Sigmoid colon (tissue), 7 donors: ENCODE measurements around the gene ESRRB. TPM values are rescaled to one million over a fixed set of nuclear protein-coding genes. Genes with fewer than 3 reads are reported as not detected.

Experiments used
- DNase-seq: peaks from one replicate; pipeline ENCODE4 v3.0.0-alpha.2; 2019
- H3K27ac ChIP-seq, 4 donors: fragments of 200-600 bp; sonication (generic); one replicate each; pipeline ENCODE4 v1.5.1; 2016 to 2019; ENCODE audit warnings: mild to moderate bottlenecking in 1 of 4
- H3K27me3 ChIP-seq, 3 donors: fragments of 200-600 bp; sonication (generic); one replicate each; pipeline ENCODE4 v1.5.1; 2019; ENCODE audit warnings: mild to moderate bottlenecking in 1 of 3
- H3K36me3 ChIP-seq, 4 donors: fragments of 200-600 bp; sonication (generic); one replicate each; pipeline ENCODE4 v1.5.1; 2016 to 2019
- H3K4me1 ChIP-seq, 4 donors: fragments of 200-600 bp; sonication (generic); one replicate each; pipeline ENCODE4 v1.5.1; 2017 to 2019
- H3K4me3 ChIP-seq, 4 donors: fragments of 200-600 bp; sonication (generic); one replicate each; pipeline ENCODE4 v1.5.1; 2017 to 2019; ENCODE audit warnings: mild to moderate bottlenecking in 2 of 4, moderate library complexity in 1 of 4
- H3K9me3 ChIP-seq, 4 donors: fragments of 200-600 bp in 3 of 4; sonication (generic) in 3 of 4; one replicate each; pipeline versions ENCODE4 v1.5.1 to v1.6.1; 2013 to 2019
- EP300 ChIP-seq, 4 donors: sonication (generic); formaldehyde crosslinking; IDR thresholded peaks; one replicate each; pipeline ENCODE4 v1.6.1; 2017; ENCODE audit warnings: antibody characterized with exemption in 4 of 4
- POLR2A ChIP-seq, 2 donors: fragments of 450-650 bp; IDR thresholded peaks; one replicate each; pipeline ENCODE4 v1.6.1; 2016; ENCODE audit warnings: antibody characterized with exemption in 2 of 2, mild to moderate bottlenecking in 2 of 2, moderate library complexity in 2 of 2
- POLR2AphosphoS5 ChIP-seq, 4 donors: sonication (generic); formaldehyde crosslinking; IDR thresholded peaks; one replicate each; pipeline ENCODE4 v1.6.1; 2017; ENCODE audit warnings: antibody characterized with exemption in 4 of 4
- WGBS, 2 donors: extraction: QIAGEN DNeasy Blood & Tissue Kit; methylation state at CpG; one replicate each; pipeline ENCODE4 v1.1.7; 2013; 5-methylcytosine and 5-hydroxymethylcytosine counted together
- intact Hi-C: fragments of 100-400 bp; cut with DNase I; formaldehyde crosslinking; loops from one replicate; pipeline ENCODE4 v1.15.1; 2023
- polyA plus RNA-seq, 3 donors: library from polyadenylated mRNA; stranded (reverse); fragments of 200-250 nt; gene quantifications; one replicate each; pipeline ENCODE4 v1.2.3, GENCODE V29; 2013
- total RNA-seq, 4 donors: library from RNA; depleted of rRNA; stranded (reverse); fragments of >200 nt; gene quantifications; one replicate each; pipeline ENCODE4 v1.1.0, GENCODE V29; 2016
- TF ChIP-seq, protein P1 (sequence below), 4 experiments: fragments of 450-650 bp in 3 of 4; fragments of 200-600 bp in 1 of 4; IDR thresholded peaks; one replicate each; pipeline ENCODE4 v1.5.1; 2016 to 2019; ENCODE audit warnings: antibody characterized with exemption in 4 of 4, mild to moderate bottlenecking in 3 of 4, moderate library complexity in 2 of 4
- donor health status: healthy with polysubstance abuse.
- donor health status: Bipolar disorder and iron deficiency.
- donor health status: healthy.

ESRRB gene
- total and polyA plus RNA-seq, 7 donors = under 0.01 to 0.04 TPM; not detected in 5

DNA sequence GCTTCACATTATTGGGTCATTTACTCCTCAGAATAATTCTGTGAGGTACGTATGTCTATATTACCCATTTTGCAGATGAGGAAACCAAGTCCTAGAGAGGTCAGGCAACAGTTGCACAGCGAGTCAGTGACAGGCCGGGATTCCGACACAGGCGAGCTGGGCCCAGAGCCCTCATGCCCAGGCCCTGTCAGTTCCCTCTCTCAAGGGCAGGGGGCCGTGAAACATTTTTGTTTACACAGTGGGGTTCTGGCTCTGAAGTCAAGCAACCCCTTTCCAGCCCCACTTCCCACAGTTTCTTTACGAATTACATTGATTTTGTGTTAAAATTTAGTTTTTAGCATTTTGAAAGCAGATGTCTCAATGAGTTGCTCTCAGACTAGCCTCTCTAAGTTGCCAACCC is 46.7 kb downstream of the ESRRB start:
- intact Hi-C loops = no loop called here
- H3K27ac ChIP-seq = no peak overlapping the region
- 84 to 87% methylated on average over 7 of the region's 7 CpGs for WGBS, 2 donors
- H3K36me3 ChIP-seq = no peaks in the 10 kb centered on the region
- H3K4me3 ChIP-seq = no peak overlapping the region
- TF ChIP-seq POLR2A (IDR thresholded peaks at IDR 0.05) (no peak), POLR2AphosphoS5 (IDR thresholded peaks at IDR 0.05) (no peak), EP300 (IDR thresholded peaks at IDR 0.05) (no peak)
- TF ChIP-seq, protein P1, sequence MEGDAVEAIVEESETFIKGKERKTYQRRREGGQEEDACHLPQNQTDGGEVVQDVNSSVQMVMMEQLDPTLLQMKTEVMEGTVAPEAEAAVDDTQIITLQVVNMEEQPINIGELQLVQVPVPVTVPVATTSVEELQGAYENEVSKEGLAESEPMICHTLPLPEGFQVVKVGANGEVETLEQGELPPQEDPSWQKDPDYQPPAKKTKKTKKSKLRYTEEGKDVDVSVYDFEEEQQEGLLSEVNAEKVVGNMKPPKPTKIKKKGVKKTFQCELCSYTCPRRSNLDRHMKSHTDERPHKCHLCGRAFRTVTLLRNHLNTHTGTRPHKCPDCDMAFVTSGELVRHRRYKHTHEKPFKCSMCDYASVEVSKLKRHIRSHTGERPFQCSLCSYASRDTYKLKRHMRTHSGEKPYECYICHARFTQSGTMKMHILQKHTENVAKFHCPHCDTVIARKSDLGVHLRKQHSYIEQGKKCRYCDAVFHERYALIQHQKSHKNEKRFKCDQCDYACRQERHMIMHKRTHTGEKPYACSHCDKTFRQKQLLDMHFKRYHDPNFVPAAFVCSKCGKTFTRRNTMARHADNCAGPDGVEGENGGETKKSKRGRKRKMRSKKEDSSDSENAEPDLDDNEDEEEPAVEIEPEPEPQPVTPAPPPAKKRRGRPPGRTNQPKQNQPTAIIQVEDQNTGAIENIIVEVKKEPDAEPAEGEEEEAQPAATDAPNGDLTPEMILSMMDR (IDR thresholded peaks at IDR 0.05) = no peak
- no peak for DNase-seq
- H3K4me1 ChIP-seq = no peaks in the 10 kb centered on the region
- no peaks in the 10 kb centered on the region for H3K9me3 ChIP-seq
- peaks cover 0 to 3% (median 0%) of the 10 kb centered on the region in 3 donors for H3K27me3 ChIP-seq

DNA sequence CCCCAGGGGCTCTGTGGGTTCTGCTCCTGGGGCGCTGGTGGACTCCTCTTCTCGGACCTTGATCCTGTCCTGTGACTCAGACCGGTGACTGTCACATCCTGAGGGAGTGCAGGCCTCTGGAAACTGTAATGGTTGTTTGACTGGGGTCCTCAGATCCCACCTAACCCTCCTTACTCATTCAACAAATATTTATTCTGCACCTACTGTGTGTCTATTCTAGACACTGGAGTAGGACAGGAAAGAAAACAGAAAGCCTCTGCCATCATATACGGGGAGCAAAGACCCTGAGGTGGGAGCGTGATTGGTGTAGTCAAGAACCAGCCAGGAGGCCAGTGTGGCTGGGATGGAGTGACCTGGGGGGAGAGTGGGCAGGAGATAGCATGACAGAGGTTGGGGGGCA is 47.6 kb downstream of the ESRRB start:
- Histone ChIP-seq H3K4me1 (no peaks in the 10 kb centered on the region), H3K27me3 (peaks cover 0 to 3% (median 0%) of the 10 kb centered on the region in 3 donors), H3K4me3 (no peak overlapping the region), H3K36me3 (no peaks in the 10 kb centered on the region), H3K27ac (no peak overlapping the region), H3K9me3 (no peaks in the 10 kb centered on the region)
- 69 to 86% methylated on average over 5 of the region's 5 CpGs for WGBS, 2 donors
- DNase-seq = no peak
- TF ChIP-seq POLR2A (IDR thresholded peaks at IDR 0.05) (no peak), POLR2AphosphoS5 (IDR thresholded peaks at IDR 0.05) (no peak), EP300 (IDR thresholded peaks at IDR 0.05) (no peak)
- TF ChIP-seq, protein P1 (IDR thresholded peaks at IDR 0.05) = no peak
- intact Hi-C loops = no loop called here

DNA sequence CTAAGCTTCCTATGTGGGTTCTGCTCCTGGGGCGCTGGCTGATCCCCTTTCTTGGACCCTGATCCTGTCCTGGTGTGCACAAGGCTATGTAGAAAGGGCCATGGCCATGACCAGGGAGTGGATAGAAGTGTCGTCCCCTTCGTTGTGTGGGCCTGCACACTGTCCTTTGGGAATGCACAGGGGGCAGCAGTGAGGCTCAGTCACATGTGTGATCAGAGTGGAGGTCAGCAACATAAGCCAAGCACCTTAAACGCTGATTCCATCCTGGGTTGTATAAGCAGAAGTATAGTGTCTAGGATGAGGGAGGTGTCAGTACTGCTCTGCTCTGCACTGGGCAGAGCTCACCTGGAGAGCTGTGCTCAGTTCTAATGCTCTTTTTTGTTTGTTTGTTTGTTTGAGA is 48.4 kb downstream of the ESRRB start:
- Histone ChIP-seq H3K9me3 (no peaks in the 10 kb centered on the region), H3K27me3 (peaks cover 0 to 3% (median 0%) of the 10 kb centered on the region in 3 donors), H3K36me3 (no peaks in the 10 kb centered on the region), H3K4me3 (no peak overlapping the region), H3K27ac (no peak overlapping the region), H3K4me1 (no peaks in the 10 kb centered on the region)
- TF ChIP-seq, protein P1 (IDR thresholded peaks at IDR 0.05) = no peak
- TF ChIP-seq EP300 (IDR thresholded peaks at IDR 0.05) (no peak), POLR2AphosphoS5 (IDR thresholded peaks at IDR 0.05) (no peak), POLR2A (IDR thresholded peaks at IDR 0.05) (no peak)
- 75 to 85% methylated on average over 4 of the region's 4 CpGs for WGBS, 2 donors
- intact Hi-C loops = no loop called here
- DNase-seq = no peak

DNA sequence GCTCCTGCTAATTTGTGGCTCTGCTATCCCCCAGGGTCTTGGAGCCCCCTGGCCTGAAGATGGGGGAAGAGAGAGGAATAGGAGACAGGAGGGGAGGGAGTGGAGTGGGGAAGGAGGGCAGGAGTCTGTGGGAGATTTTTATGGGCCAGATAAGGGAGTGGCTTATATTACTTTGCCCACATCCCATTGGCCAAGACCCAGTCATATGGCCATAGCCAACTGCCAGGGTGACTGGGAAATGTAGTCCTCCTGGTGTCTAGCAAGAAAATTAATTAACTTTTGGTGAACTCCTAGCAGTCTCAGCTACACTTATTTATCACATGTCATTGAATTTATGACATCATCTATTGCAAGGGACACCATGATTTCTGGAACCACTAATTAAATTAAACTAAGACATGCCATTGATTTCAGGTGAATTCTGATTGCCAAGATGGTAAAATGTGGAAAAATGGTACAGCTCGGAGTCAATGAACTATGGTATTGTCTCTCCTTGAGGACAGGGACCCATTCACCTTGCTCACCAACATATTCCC is 50.3 kb downstream of the ESRRB start:
- intact Hi-C loops = no loop called here
- Histone ChIP-seq H3K27me3 (peaks cover 0 to 3% (median 0%) of the 10 kb centered on the region in 3 donors), H3K27ac (no peak overlapping the region), H3K36me3 (no peaks in the 10 kb centered on the region), H3K4me1 (no peaks in the 10 kb centered on the region), H3K4me3 (no peak overlapping the region), H3K9me3 (no peaks in the 10 kb centered on the region)
- DNase-seq = no peak
- 84 to 90% methylated on average over 1 of the region's 1 CpG for WGBS, 2 donors
- TF ChIP-seq, protein P1 (IDR thresholded peaks at IDR 0.05) = no peak
- TF ChIP-seq POLR2AphosphoS5 (IDR thresholded peaks at IDR 0.05) (no peak), POLR2A (IDR thresholded peaks at IDR 0.05) (no peak), EP300 (IDR thresholded peaks at IDR 0.05) (no peak)

DNA sequence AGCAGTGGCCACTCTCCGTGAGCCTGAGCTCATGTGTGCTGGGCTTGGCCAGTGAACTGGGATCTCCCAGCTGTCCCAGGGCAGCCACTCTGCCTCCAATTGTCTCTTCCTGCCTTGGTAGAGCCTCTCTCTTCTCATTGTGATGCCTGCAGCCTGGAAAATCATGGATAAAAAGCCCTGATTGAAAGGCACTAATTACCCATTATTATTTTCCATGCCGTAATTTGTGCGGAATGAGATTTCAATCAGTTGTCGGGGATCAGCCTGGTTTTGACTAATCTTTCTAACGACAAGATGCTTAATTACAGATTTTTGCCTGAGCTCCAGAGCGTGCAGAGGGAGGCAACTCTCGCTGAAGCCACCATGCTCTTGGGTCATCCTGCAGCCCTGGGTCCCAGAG is 52.7 kb downstream of the ESRRB start:
- Histone ChIP-seq H3K27me3 (peaks cover 0 to 3% (median 0%) of the 10 kb centered on the region in 3 donors), H3K27ac (no peak overlapping the region), H3K4me1 (no peaks in the 10 kb centered on the region), H3K4me3 (no peak overlapping the region), H3K9me3 (no peaks in the 10 kb centered on the region), H3K36me3 (no peaks in the 10 kb centered on the region)
- 87 to 88% methylated on average over 7 of the region's 7 CpGs for WGBS, 2 donors
- DNase-seq = no peak
- TF ChIP-seq EP300 (IDR thresholded peaks at IDR 0.05) = no peak
- intact Hi-C loops = no loop called here
